Measurements from ENCODE around the gene CABLES1.

Gene CABLES1

GRCh38 chr18:23207994-23208393, 72.7 kb downstream of the CABLES1 start:
- Histone ChIP-seq H3K9me3 (no peaks in the 10 kb centered on the region), H3K4me1 (no peaks in the 10 kb centered on the region), H3K27me3 (ENCODE audit: low read depth) (no peaks in the 10 kb centered on the region), H3K36me3 (replicated peaks) (no peaks in the 10 kb centered on the region), H3K4me3 (no peak overlapping the region)
- in situ Hi-C loops (cut with MboI; ENCODE audit: low sequenced_read_pairs) = no loop called here
- no peak for DNase-seq (ENCODE audit: low spot score in 2 of 2)

- Histone ChIP-seq H3K36me3 (replicated peaks) (no peaks in the 10 kb centered on the region), H3K4me1 (no peaks in the 10 kb centered on the region), H3K4me3 (no peak overlapping the region), H3K27me3 (ENCODE audit: low read depth) (no peaks in the 10 kb centered on the region), H3K9me3 (no peaks in the 10 kb centered on the region)
- in situ Hi-C loops (cut with MboI; ENCODE audit: low sequenced_read_pairs) = no loop called here
- DNase-seq (ENCODE audit: low spot score in 2 of 2) = no peak
These were observed 73.3 kb downstream of the CABLES1 start for GRCh38 chr18:23208600-23208999.

- no peaks in the 10 kb centered on the region for H3K4me1 ChIP-seq
- H3K9me3 ChIP-seq = no peaks in the 10 kb centered on the region
- H3K36me3 ChIP-seq (replicated peaks) = no peaks in the 10 kb centered on the region
- in situ Hi-C loops (cut with MboI; ENCODE audit: low sequenced_read_pairs) = no loop called here
- H3K27me3 ChIP-seq (ENCODE audit: low read depth) = no peaks in the 10 kb centered on the region
- no peak for DNase-seq (ENCODE audit: low spot score in 2 of 2)
- H3K4me3 ChIP-seq = no peak overlapping the region
These were observed 73.7 kb downstream of the CABLES1 start for GRCh38 chr18:23209031-23209430.

- no peaks in the 10 kb centered on the region for H3K27me3 ChIP-seq (ENCODE audit: low read depth)
- H3K36me3 ChIP-seq (replicated peaks) = no peaks in the 10 kb centered on the region
- H3K4me1 ChIP-seq = no peaks in the 10 kb centered on the region
- no peak for DNase-seq (ENCODE audit: low spot score in 2 of 2)
- no peak overlapping the region for H3K4me3 ChIP-seq
- in situ Hi-C loops (cut with MboI; ENCODE audit: low sequenced_read_pairs) = no loop called here
- H3K9me3 ChIP-seq = no peaks in the 10 kb centered on the region
These were observed 74.5 kb downstream of the CABLES1 start for GRCh38 chr18:23209796-23210195.

GRCh38 chr18:23210526-23210925, 75.2 kb downstream of the CABLES1 start:
- in situ Hi-C loops (cut with MboI; ENCODE audit: low sequenced_read_pairs) = no loop called here
- Histone ChIP-seq H3K9me3 (no peaks in the 10 kb centered on the region), H3K27me3 (ENCODE audit: low read depth) (no peaks in the 10 kb centered on the region), H3K36me3 (replicated peaks) (no peaks in the 10 kb centered on the region), H3K4me1 (no peaks in the 10 kb centered on the region), H3K4me3 (no peak overlapping the region)
- no peak for DNase-seq (ENCODE audit: low spot score in 2 of 2)

- no peaks in the 10 kb centered on the region for H3K36me3 ChIP-seq (replicated peaks)
- in situ Hi-C loops (cut with MboI; ENCODE audit: low sequenced_read_pairs) = no loop called here
These were observed 75.9 kb downstream of the CABLES1 start for GRCh38 chr18:23211146-23211545.

GRCh38 chr18:23212161-23212560, 76.9 kb downstream of the CABLES1 start:
- no peak for DNase-seq (ENCODE audit: low spot score in 2 of 2)
- in situ Hi-C loops (cut with MboI; ENCODE audit: low sequenced_read_pairs) = no loop called here
- no peaks in the 10 kb centered on the region for H3K27me3 ChIP-seq (ENCODE audit: low read depth)
- no peaks in the 10 kb centered on the region for H3K36me3 ChIP-seq (replicated peaks)
- H3K4me3 ChIP-seq = no peak overlapping the region
- H3K4me1 ChIP-seq = no peaks in the 10 kb centered on the region
- no peaks in the 10 kb centered on the region for H3K9me3 ChIP-seq

More at GRCh38 chr18:23211146-23211545, 75.9 kb downstream of the CABLES1 start:
- no peaks in the 10 kb centered on the region for H3K9me3 ChIP-seq
- H3K4me3 ChIP-seq = no peak overlapping the region
- no peaks in the 10 kb centered on the region for H3K4me1 ChIP-seq
- no peaks in the 10 kb centered on the region for H3K27me3 ChIP-seq (ENCODE audit: low read depth)
- DNase-seq (ENCODE audit: low spot score in 2 of 2) = no peak

GRCh38 chr18:23213200-23213599, 77.9 kb downstream of the CABLES1 start:
- Histone ChIP-seq H3K27me3 (ENCODE audit: low read depth) (no peaks in the 10 kb centered on the region), H3K4me3 (no peak overlapping the region), H3K9me3 (no peaks in the 10 kb centered on the region), H3K4me1 (no peaks in the 10 kb centered on the region), H3K36me3 (replicated peaks) (no peaks in the 10 kb centered on the region)
- no peak for DNase-seq (ENCODE audit: low spot score in 2 of 2)
- in situ Hi-C loops (cut with MboI; ENCODE audit: low sequenced_read_pairs) = no loop called here

GRCh38 chr18:23217781-23218180, 82.5 kb downstream of the CABLES1 start:
- Histone ChIP-seq H3K9me3 (no peaks in the 10 kb centered on the region), H3K36me3 (replicated peaks) (no peaks in the 10 kb centered on the region), H3K27me3 (ENCODE audit: low read depth) (no peaks in the 10 kb centered on the region), H3K4me1 (no peaks in the 10 kb centered on the region), H3K4me3 (no peak overlapping the region)
- DNase-seq (ENCODE audit: low spot score in 2 of 2) = no peak
- in situ Hi-C loops (cut with MboI; ENCODE audit: low sequenced_read_pairs) = no loop called here

GRCh38 chr18:23220355-23220754, 85.1 kb downstream of the CABLES1 start:
- H3K27me3 ChIP-seq (ENCODE audit: low read depth) = no peaks in the 10 kb centered on the region
- no peak overlapping the region for H3K4me3 ChIP-seq
- H3K4me1 ChIP-seq = no peaks in the 10 kb centered on the region
- in situ Hi-C loops (cut with MboI; ENCODE audit: low sequenced_read_pairs) = no loop called here
- no peaks in the 10 kb centered on the region for H3K36me3 ChIP-seq (replicated peaks)
- no peaks in the 10 kb centered on the region for H3K9me3 ChIP-seq
- no peak for DNase-seq (ENCODE audit: low spot score in 2 of 2)

GRCh38 chr18:23223641-23224040, 88.4 kb downstream of the CABLES1 start:
- no peaks in the 10 kb centered on the region for H3K4me1 ChIP-seq
- DNase-seq (ENCODE audit: low spot score in 2 of 2) = no peak
- H3K9me3 ChIP-seq = no peaks in the 10 kb centered on the region
- in situ Hi-C loops (cut with MboI; ENCODE audit: low sequenced_read_pairs) = no loop called here
- H3K27me3 ChIP-seq (ENCODE audit: low read depth) = no peaks in the 10 kb centered on the region
- no peak overlapping the region for H3K4me3 ChIP-seq
- H3K36me3 ChIP-seq (replicated peaks) = no peaks in the 10 kb centered on the region; the same call in 1 of the 2 replicates

GRCh38 chr18:23225503-23225902, 90.2 kb downstream of the CABLES1 start:
- no peaks in the 10 kb centered on the region for H3K4me1 ChIP-seq
- H3K27me3 ChIP-seq (ENCODE audit: low read depth) = no peaks in the 10 kb centered on the region
- in situ Hi-C loops (cut with MboI; ENCODE audit: low sequenced_read_pairs) = no loop called here

GRCh38 chr18:23226391-23226790, 91.1 kb downstream of the CABLES1 start:
- no peaks in the 10 kb centered on the region; the same call in 1 of the 2 replicates for H3K36me3 ChIP-seq (replicated peaks)
- H3K4me1 ChIP-seq = no peaks in the 10 kb centered on the region
- no peaks in the 10 kb centered on the region for H3K9me3 ChIP-seq
- H3K27me3 ChIP-seq (ENCODE audit: low read depth) = no peaks in the 10 kb centered on the region
- no peak for DNase-seq (ENCODE audit: low spot score in 2 of 2)
- no peak overlapping the region for H3K4me3 ChIP-seq
- in situ Hi-C loops (cut with MboI; ENCODE audit: low sequenced_read_pairs) = no loop called here

More at GRCh38 chr18:23225503-23225902, 90.2 kb downstream of the CABLES1 start:
- Histone ChIP-seq H3K4me3 (no peak overlapping the region), H3K36me3 (replicated peaks) (no peaks in the 10 kb centered on the region; the same call in 1 of the 2 replicates), H3K9me3 (no peaks in the 10 kb centered on the region)
- DNase-seq (ENCODE audit: low spot score in 2 of 2) = no peak

GRCh38 chr18:23226930-23227725, 91.8 kb downstream of the CABLES1 start:
- no peak overlapping the region for H3K4me3 ChIP-seq
- H3K4me1 ChIP-seq = no peaks in the 10 kb centered on the region
- H3K36me3 ChIP-seq (replicated peaks) = no peaks in the 10 kb centered on the region; the same call in 1 of the 2 replicates
- no peak for DNase-seq (ENCODE audit: low spot score in 2 of 2)
- in situ Hi-C loops (cut with MboI; ENCODE audit: low sequenced_read_pairs) = no loop called here
- no peaks in the 10 kb centered on the region for H3K9me3 ChIP-seq
- no peaks in the 10 kb centered on the region for H3K27me3 ChIP-seq (ENCODE audit: low read depth)

GRCh38 chr18:23227726-23228070, 92.4 kb downstream of the CABLES1 start:
- in situ Hi-C loops (cut with MboI; ENCODE audit: low sequenced_read_pairs) = no loop called here
- Histone ChIP-seq H3K4me1 (no peaks in the 10 kb centered on the region), H3K36me3 (replicated peaks) (no peaks in the 10 kb centered on the region; the same call in 1 of the 2 replicates), H3K4me3 (no peak overlapping the region), H3K27me3 (ENCODE audit: low read depth) (no peaks in the 10 kb centered on the region), H3K9me3 (no peaks in the 10 kb centered on the region)
- DNase-seq (ENCODE audit: low spot score in 2 of 2) = no peak

Data from HAP-1 (cell line).